Uterus (tissue), 4 donors: ENCODE data around the gene TBKBP1. TPM values are rescaled to one million over a fixed set of nuclear protein-coding genes. Genes with fewer than 3 reads are reported as not detected.

Experiments
- DNase-seq, 2 donors: peaks; one replicate each; pipeline ENCODE4 v3.0.0-alpha.2; 2019 to 2020
- H3K27ac ChIP-seq, 2 donors: fragments of 200-600 bp; sonication (generic); 1 replicate in 1 of 2; 2 replicates in 1 of 2; pipeline ENCODE4 v1.5.1; 2016 to 2018
- H3K27me3 ChIP-seq, 2 donors: fragments of 200-600 bp; sonication (generic); one replicate each; pipeline ENCODE4 v1.5.1; 2018 to 2019; ENCODE audit warnings: control low read depth in 1 of 2
- H3K36me3 ChIP-seq, 2 donors: fragments of 200-600 bp; sonication (generic); one replicate each; pipeline ENCODE4 v1.5.1; 2019; ENCODE audit warnings: control low read depth in 1 of 2
- H3K4me1 ChIP-seq, 2 donors: fragments of 200-600 bp; sonication (generic); one replicate each; pipeline ENCODE4 v1.5.1; 2018 to 2019; ENCODE audit warnings: control low read depth in 1 of 2
- H3K4me3 ChIP-seq, 2 donors: fragments of 200-600 bp; sonication (generic); 1 replicate in 1 of 2; 2 replicates in 1 of 2; pipeline ENCODE4 v1.5.1; 2018 to 2019; ENCODE audit warnings: mild to moderate bottlenecking in 1 of 2
- H3K9me3 ChIP-seq, 2 donors: fragments of 200-600 bp; sonication (generic); one replicate each; pipeline ENCODE4 v1.5.1; 2019; ENCODE audit warnings: control low read depth in 1 of 2
- POLR2A ChIP-seq, 2 donors: fragments of 450-650 bp; IDR thresholded peaks; one replicate each; pipeline ENCODE4 v1.6.1; 2016; ENCODE audit warnings: antibody characterized with exemption in 2 of 2, mild to moderate bottlenecking in 1 of 2, moderate library complexity in 1 of 2
- intact Hi-C: fragments of 100-400 bp; cut with DNase I; formaldehyde crosslinking; loops from one replicate; pipeline ENCODE4 v1.15.1; 2023; ENCODE audit warnings: low total_unique reads
- total RNA-seq, 4 donors: library from RNA; depleted of rRNA in 3 of 4; stranded (reverse); fragments of >200 nt in 3 of 4; gene quantifications; one replicate each; pipeline versions ENCODE4 v1.1.0 to v1.2.4, GENCODE V29; 2014 to 2023
- TF ChIP-seq, protein P1 (sequence below), 4 experiments: fragments of 200-600 bp in 2 of 4; fragments of 450-650 bp in 2 of 4; sonication (generic) in 2 of 4; IDR thresholded peaks; one replicate each; pipeline ENCODE4 v1.5.1; 2016 to 2019; ENCODE audit warnings: antibody characterized with exemption in 4 of 4, mild to moderate bottlenecking in 2 of 4, moderate library complexity in 1 of 4
- donor health status: DM: yes; HTN: yes; CAD: no.

Gene TBKBP1
- total RNA-seq, 4 donors from 2014 or later: 2.6 to 24.8 (median 10.7) TPM

DNA sequence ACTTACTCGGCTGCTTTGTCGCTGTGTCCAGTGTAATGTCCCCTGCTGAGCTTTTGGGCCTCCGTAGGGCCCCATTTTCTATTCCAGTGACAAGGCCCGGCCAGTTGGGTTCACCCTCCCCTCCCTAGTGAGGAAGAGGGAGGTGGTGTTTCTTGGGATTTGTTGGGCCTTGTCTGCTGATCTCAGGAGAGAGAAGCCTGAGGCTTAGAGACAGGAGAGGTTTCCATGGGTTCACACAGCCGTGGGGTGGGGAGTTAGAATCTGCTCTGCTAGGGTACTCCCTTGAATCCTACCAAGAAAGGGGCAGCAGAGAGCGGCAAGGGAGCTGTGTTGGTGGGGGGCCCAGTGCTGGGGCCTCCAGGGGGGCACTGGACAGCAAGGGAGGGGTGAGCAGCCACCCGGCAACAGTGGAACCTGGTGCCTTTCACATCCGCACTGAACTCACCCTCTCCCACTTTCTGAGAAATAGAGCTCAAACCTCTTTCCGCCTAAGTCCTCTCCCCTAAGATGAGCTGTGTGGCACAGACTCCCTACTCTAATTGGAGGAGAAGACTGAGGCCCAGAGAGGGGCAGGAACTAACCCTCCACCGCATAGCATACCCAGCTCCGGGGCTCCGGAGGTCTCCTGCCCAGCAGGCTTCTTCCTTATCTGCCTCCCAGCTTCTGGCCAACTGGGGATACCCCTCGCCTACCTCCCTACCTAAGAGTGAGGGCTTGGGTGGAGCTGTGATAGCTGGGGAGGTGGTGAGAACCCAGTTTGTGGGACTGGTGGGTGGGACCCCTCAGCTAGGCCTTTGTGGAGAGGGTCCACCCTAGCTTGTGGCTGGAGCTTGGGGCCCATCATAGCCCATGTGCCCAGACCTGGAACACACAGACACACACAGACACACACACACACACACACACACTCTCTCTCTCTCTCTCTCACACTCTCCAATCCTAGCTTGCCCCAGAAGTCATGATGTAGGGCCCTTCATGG is 6.8 kb downstream of the TBKBP1 start:
- no peaks in the 10 kb centered on the region for H3K36me3 ChIP-seq
- no peaks in the 10 kb centered on the region for H3K27me3 ChIP-seq
- no peak overlapping the region for H3K4me3 ChIP-seq
- DNase-seq: no peak
- H3K27ac ChIP-seq: no peak overlapping the region
- no peaks in the 10 kb centered on the region for H3K9me3 ChIP-seq
- intact Hi-C loops: no loop called here
- H3K4me1 ChIP-seq: no peaks in the 10 kb centered on the region
- TF ChIP-seq, protein P1, sequence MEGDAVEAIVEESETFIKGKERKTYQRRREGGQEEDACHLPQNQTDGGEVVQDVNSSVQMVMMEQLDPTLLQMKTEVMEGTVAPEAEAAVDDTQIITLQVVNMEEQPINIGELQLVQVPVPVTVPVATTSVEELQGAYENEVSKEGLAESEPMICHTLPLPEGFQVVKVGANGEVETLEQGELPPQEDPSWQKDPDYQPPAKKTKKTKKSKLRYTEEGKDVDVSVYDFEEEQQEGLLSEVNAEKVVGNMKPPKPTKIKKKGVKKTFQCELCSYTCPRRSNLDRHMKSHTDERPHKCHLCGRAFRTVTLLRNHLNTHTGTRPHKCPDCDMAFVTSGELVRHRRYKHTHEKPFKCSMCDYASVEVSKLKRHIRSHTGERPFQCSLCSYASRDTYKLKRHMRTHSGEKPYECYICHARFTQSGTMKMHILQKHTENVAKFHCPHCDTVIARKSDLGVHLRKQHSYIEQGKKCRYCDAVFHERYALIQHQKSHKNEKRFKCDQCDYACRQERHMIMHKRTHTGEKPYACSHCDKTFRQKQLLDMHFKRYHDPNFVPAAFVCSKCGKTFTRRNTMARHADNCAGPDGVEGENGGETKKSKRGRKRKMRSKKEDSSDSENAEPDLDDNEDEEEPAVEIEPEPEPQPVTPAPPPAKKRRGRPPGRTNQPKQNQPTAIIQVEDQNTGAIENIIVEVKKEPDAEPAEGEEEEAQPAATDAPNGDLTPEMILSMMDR (IDR thresholded peaks at IDR 0.05): no peak
- TF ChIP-seq POLR2A (IDR thresholded peaks at IDR 0.05): no peak

DNA sequence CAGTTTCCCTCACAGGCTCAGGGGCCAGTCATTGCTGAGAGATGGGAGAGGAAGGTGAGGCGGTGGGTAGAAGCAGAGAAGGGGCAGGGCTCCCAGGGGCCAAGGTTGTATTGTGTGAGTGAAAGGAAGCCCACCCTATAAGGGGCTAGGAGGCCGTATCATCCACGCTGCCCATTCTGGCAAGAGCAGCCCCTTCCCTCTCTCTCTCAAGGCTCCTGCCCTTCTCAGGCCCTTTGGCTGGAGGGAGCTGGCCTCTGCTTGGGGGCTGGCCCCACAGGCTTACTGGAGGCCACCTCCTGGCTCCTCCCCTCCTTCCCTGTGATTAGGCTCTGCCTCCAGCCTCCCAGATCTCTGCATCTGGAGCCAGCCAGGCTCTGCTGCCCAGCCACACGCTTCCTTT is 7.6 kb downstream of the TBKBP1 start:
- DNase-seq: no peak
- no peak for TF ChIP-seq POLR2A (IDR thresholded peaks at IDR 0.05)
- TF ChIP-seq, protein P1 (IDR thresholded peaks at IDR 0.05): no peak
- H3K36me3 ChIP-seq: no peaks in the 10 kb centered on the region
- H3K4me3 ChIP-seq: no peak overlapping the region
- no peaks in the 10 kb centered on the region for H3K4me1 ChIP-seq
- no peaks in the 10 kb centered on the region for H3K9me3 ChIP-seq
- intact Hi-C loops: no loop called here
- H3K27me3 ChIP-seq: no peaks in the 10 kb centered on the region
- H3K27ac ChIP-seq: no peak overlapping the region

DNA sequence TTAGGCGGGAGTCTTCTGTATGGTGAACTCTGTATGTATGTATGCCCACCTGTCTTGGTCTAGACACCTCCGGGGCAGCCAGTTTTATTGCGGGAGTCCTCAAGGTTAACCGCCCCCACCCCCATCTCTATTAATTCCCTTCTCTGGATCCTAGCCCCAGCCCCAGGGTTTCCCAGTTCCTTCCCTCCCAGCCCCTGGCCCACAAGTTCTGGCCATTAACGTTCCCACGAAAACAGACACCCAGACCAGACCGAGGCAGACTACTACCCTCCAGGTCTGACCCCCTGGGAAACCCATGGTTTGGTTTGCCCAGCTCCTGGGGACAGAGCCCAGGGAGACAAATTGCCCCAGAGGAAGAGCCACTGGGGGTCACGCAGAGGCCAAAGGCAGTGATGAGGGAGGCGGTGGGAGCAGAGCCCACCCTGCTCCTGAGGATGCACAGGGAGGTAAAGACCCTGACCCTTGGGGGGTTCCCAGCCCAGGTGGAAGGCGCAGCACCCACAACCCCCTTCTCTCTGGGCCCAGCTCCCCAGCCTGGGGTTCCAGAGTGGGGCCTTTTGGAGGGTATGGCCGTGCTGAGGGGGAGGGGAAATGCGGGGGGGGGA is 8.5 kb downstream of the TBKBP1 start:
- no peak overlapping the region for H3K4me3 ChIP-seq
- intact Hi-C loops: no loop called here
- no peaks in the 10 kb centered on the region for H3K9me3 ChIP-seq
- H3K27ac ChIP-seq: no peak overlapping the region
- TF ChIP-seq, protein P1 (IDR thresholded peaks at IDR 0.05): no peak
- no peak for TF ChIP-seq POLR2A (IDR thresholded peaks at IDR 0.05)
- no peaks in the 10 kb centered on the region for H3K27me3 ChIP-seq
- H3K4me1 ChIP-seq: no peaks in the 10 kb centered on the region
- no peaks in the 10 kb centered on the region for H3K36me3 ChIP-seq
- DNase-seq: no peak

DNA sequence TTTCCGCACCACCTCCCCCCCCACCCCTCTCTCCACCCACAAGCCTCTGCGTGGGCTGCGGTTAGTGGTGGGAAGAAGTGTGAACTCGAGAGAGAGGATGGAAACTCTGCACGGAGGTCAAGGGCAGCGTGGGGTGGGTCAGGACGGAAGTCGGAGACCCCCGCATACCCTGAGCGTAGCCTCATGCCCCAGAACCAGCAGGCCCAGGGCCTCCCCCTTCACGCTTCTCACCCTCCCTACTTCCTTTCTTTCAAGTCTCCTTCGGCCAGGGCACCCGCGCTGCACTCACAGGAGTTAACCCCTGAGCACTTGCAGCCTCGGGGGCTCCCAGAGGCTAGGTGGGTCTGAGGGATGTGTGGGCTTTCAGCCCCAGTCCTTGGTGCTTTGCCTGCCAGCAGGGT is 9.2 kb downstream of the TBKBP1 start:
- TF ChIP-seq POLR2A (IDR thresholded peaks at IDR 0.05): no peak
- TF ChIP-seq, protein P1 (IDR thresholded peaks at IDR 0.05): no peak
- Histone ChIP-seq H3K27ac (no peak overlapping the region), H3K27me3 (no peaks in the 10 kb centered on the region), H3K9me3 (no peaks in the 10 kb centered on the region), H3K4me3 (no peak overlapping the region), H3K36me3 (no peaks in the 10 kb centered on the region), H3K4me1 (no peaks in the 10 kb centered on the region)
- intact Hi-C loops: no loop called here
- no peak for DNase-seq

DNA sequence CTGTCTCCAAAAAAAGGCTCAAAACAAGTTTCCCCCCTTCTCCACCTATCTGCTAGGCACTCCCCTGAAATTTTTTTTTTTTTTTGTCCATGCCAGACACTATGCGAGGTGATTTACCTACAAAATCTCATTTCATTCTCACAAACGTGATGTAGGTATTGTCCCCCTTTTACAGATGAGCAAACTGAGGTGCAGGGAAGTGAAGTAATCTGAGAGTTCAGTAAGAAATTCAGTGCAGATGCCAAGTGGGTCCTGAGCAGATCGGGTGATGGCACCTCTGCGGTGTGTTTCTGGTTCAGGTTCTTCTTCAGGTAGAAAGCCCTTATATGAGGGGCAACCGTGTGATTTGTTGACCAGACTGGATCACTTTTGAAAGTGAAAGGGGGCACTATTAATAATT is 9.7 kb downstream of the TBKBP1 start:
- intact Hi-C loops: no loop called here

More for the DNA sequence above, 9.7 kb downstream of the TBKBP1 start:
- no peaks in the 10 kb centered on the region for H3K27me3 ChIP-seq
- no peak for TF ChIP-seq POLR2A (IDR thresholded peaks at IDR 0.05)
- TF ChIP-seq, protein P1 (IDR thresholded peaks at IDR 0.05): no peak
- no peaks in the 10 kb centered on the region for H3K4me1 ChIP-seq
- no peaks in the 10 kb centered on the region for H3K36me3 ChIP-seq
- H3K27ac ChIP-seq: no peak overlapping the region
- no peaks in the 10 kb centered on the region for H3K9me3 ChIP-seq
- H3K4me3 ChIP-seq: no peak overlapping the region
- no peak for DNase-seq
